IPS DF 6.9 (cell line): Measurements from ENCODE around the gene POLN.

Source experiments
- DNase-seq: peaks from one replicate; pipeline ENCODE4 v3.0.0-alpha.2; 2013; ENCODE audit warnings: low read depth, low spot score
- H3K27ac ChIP-seq: one replicate; pipeline ENCODE4 v1.5.1; 2013; ENCODE audit warnings: low read length, control low read depth
- H3K27me3 ChIP-seq: 2 replicates; pipeline ENCODE4 v1.6.1; 2013; ENCODE audit warnings: mild to moderate bottlenecking, low read length; ENCODE audit not compliant: control insufficient read depth, insufficient read depth
- H3K36me3 ChIP-seq: 2 replicates; pipeline ENCODE4 v1.6.1; 2013; ENCODE audit warnings: low read length; ENCODE audit not compliant: control insufficient read depth, insufficient read depth
- H3K4me1 ChIP-seq: 2 replicates; pipeline ENCODE4 v1.6.1; 2013; ENCODE audit warnings: low read length; ENCODE audit not compliant: control insufficient read depth, insufficient read depth
- H3K4me3 ChIP-seq: 2 replicates; pipeline ENCODE4 v1.5.1; 2013; ENCODE audit warnings: mild to moderate bottlenecking, low read length
- H3K9me3 ChIP-seq: 2 replicates; pipeline ENCODE4 v1.6.1; 2013; ENCODE audit warnings: low read length, inconsistent platforms; ENCODE audit not compliant: control insufficient read depth, insufficient read depth
- whole genome bisulfite sequencing: extraction: QIAGEN DNeasy Blood & Tissue Kit; methylation state at CpG from one replicate; pipeline ENCODE4 v1.1.7; 2013; ENCODE audit warnings: mixed read lengths, missing lambda C conversion rate; ENCODE audit not compliant: insufficient read length, insufficient coverage; 5-methylcytosine and 5-hydroxymethylcytosine counted together

The POLN gene

DNA sequence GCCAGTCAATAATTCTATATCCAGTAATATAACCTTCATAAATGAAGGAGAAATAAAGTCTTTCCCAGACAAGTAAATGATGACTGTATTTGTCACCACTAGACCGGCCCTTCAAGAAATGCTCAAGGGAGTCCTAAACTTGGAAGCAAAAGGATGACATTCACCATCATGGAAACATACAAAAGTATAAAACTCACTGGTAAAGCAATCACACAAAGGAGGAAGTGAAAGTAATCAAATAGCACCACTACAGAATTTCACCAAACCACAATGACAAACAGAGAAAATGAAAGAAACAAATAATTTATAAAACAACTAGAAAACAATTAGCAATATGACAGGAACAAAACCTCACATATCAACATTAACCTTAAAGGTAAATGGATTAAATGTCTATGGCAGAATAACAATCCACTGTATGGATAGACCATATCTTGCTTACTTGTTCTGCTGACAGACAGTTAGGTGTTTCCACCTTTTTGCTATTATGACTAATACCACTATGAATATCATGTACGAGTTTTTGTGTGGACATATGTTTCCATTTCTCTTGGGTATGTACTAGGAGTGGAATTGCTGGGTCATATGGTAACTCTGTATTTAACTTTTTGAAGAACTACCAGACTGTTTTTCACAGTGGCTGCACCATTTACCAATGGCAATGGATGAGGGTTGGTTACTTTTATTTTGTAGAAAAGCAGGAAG, 137.9 kb downstream of the POLN start:
- no CpG with 5 or more reads among the region's 2 CpGs for WGBS
- H3K9me3 ChIP-seq: peaks cover 1% of the 10 kb centered on the region; the same call in 1 of the 2 replicates
- no peaks in the 10 kb centered on the region for H3K4me1 ChIP-seq
- DNase-seq: no peak
- no peaks in the 10 kb centered on the region for H3K36me3 ChIP-seq
- H3K27me3 ChIP-seq: no peaks in the 10 kb centered on the region
- no peak overlapping the region for H3K27ac ChIP-seq
- no peak overlapping the region for H3K4me3 ChIP-seq

DNA sequence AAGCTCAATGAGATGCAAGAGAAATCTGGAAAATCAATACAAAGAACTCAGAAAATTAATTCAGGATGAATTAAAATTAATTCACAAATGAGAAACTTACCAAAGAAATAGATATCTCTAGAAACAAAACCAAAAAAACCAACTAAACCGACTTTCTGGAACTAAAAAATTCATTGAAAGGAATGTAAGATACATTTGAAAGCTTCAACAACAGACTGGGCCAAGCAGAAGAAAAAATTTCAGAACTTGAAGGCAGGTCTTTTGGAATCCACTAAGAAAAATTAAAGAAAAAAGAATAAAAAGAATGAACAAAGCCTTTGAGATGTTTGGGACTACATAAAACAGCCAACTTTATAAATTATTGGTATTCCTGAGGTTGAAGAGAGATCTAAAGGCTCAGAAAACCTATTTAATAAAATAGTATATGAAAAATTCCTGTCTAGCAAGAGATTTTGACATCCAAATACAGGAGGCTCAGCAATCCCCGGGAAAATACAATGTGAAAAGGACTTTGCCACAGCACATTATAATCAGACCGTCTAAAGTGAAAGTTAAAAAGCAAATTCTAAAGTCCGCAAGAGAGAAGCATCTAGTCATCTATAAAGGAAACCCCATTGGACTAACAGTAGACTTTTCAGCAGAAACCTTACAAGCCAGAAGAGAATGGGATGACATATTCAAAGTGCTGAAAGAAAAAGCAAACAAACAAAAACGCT, 138.6 kb downstream of the POLN start:
- no peaks in the 10 kb centered on the region for H3K36me3 ChIP-seq
- WGBS: no CpG with 5 or more reads among the region's 5 CpGs
- no peak for DNase-seq
- H3K27ac ChIP-seq: no peak overlapping the region
- H3K4me1 ChIP-seq: no peaks in the 10 kb centered on the region
- peaks cover 1% of the 10 kb centered on the region; the same call in 1 of the 2 replicates for H3K9me3 ChIP-seq
- no peak overlapping the region for H3K4me3 ChIP-seq
- no peaks in the 10 kb centered on the region for H3K27me3 ChIP-seq

DNA sequence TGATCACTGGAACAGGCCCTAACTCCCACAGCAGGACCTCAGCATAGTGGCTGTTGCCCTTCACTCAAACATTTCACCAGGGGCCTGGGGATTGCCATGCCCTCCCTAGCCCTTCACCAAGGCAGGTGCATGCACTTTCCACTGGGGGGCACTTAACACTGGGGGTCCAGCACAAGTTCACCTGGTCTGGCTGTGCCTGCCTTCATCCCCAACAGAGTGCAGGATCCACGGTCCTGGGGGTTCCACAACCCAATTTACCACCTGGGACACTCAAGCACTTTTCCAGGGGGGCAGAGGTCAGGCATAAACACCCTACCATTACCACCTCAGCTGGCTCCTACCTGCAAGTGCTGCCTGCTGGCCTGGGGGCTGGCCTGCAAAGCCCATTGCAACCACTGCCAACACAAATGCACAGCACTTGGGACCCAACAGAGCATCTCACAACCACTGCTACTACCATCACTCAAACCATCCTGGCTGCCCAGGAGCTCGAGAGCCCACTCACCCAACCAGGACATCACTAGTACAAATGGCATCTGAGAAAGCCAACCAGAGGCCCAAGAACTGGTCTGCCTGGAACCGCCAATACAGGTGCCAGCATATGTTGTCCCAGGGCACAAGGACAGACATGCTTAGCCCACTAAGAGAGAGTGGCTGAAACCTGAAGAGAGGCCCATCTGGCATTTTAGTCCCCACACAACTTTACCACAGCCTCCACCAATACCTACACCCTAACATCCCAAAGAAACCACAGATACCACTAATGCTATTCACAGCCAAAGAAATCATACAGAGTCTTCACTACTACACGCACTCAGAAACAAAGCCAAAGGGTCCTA, 139.7 kb downstream of the POLN start:
- WGBS: no CpG with 5 or more reads among the region's 4 CpGs
- Histone ChIP-seq H3K27ac (no peak overlapping the region), H3K4me1 (no peaks in the 10 kb centered on the region), H3K4me3 (no peak overlapping the region; the same call in 1 of the 2 replicates), H3K9me3 (peaks cover 1% of the 10 kb centered on the region; the same call in 1 of the 2 replicates), H3K36me3 (no peaks in the 10 kb centered on the region), H3K27me3 (no peaks in the 10 kb centered on the region)
- DNase-seq: no peak

DNA sequence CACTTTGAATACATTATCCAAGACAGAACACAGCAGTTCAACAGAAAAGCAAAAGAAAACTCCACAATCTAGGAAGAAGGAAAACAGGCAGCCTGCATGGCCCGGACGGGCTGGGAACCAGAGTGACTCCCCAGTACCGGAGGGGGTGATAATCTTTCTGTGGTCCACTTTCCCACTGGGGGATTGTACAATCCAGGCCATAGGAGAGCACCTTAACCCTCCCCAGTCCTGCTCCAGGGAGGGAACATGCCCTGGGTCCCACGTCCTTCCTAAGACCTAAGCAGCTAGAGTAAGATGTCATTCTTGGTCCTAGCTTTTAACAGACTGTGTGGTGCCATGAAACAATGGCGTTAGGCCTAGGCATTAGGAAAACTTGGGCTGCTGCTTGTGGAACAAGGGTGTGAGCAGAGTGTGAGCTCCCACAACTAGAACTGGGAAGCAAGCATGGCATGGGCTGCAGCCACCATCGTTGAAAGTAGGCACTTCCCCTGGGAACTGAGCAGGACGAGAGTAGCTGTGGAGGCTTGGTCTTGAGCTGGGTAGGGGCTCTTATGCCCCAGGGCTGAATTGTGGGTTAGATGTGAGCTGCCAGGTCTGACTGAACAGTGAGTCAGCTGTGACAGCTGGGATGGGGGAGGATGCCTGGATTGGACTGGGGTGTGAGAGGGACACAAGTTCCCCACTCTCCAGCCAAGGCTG, 140.4 kb downstream of the POLN start:
- Histone ChIP-seq H3K4me3 (no peak overlapping the region), H3K36me3 (no peaks in the 10 kb centered on the region), H3K4me1 (no peaks in the 10 kb centered on the region), H3K9me3 (peaks cover 1% of the 10 kb centered on the region; the same call in 1 of the 2 replicates), H3K27me3 (no peaks in the 10 kb centered on the region), H3K27ac (no peak overlapping the region)
- no CpG with 5 or more reads among the region's 7 CpGs for WGBS
- no peak for DNase-seq

DNA sequence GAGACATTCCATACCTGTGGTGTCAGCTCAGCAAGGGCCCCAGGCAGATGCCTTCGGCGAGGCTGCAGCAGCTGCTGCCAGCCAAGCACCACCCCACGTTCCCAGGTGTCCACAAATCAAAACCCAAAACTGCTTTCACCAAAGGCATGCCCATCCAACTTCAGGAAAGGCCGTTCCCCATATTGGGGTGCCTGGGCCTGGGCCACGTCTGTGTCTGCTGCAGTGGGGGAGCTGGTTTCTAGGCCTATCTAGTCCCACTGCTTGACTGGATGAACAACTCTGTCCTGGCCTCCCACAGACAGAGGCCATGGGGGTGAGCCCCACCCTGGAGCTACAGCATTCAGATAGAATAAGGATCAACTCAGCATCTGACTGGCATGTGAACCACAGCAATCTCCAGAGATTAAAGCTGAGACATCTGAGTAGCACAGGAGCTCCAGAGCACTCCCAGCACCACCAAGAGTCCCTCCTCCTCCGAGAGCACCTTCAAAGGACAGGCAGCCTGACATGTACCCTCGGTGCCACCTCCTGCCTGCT, 145.8 kb downstream of the POLN start:
- no peak overlapping the region for H3K27ac ChIP-seq
- H3K36me3 ChIP-seq: no peaks in the 10 kb centered on the region
- DNase-seq: no peak
- H3K4me1 ChIP-seq: no peaks in the 10 kb centered on the region
- WGBS: no CpG with 5 or more reads among the region's 7 CpGs
- H3K9me3 ChIP-seq: 0 out of 2 replicates have a peak, but pooled peaks cover 1% of the 10 kb centered on the region
- H3K4me3 ChIP-seq: no peak overlapping the region
- H3K27me3 ChIP-seq: no peaks in the 10 kb centered on the region

DNA sequence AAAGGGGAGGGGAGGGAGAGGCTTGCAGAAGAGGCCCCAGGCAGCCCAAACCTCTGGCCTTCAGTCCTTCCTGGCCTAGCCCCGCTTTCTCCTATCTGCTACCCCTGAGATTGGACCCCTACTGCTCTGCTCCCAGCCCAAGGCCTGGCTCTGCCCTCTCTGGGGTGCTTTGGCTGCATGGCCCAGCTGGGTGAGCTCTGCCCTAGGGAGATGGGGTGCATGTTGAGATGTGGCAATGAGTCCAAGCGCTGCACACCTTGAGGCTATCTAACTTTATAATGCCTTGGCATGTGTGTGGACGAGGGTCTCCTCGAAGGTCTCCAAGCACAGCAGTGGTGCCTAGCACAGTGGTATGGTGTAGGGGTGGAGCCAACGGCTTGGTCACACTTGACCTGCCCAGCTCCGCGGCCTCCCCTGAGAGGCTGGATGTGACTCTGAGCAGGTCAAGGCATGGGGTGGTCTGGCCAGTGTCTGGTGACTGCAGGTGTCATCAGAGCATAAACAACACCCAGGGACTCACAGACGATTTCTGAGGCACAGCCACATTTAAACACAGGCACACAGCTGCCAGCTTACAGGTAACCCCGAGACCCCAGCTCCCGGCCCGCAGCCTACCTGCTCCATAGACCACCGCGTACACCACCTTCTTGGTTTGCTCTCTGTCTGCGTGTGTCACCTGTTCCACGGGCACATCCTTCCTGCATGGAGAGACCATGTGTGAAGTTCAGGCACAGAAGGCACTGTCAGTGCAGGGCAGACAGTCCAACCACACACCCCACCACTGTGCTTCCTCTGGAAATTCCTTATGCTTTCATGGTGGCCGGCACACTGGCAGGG, 146.5 kb downstream of the POLN start:
- no peaks in the 10 kb centered on the region for H3K27me3 ChIP-seq
- no peaks in the 10 kb centered on the region for H3K4me1 ChIP-seq
- no peak overlapping the region for H3K27ac ChIP-seq
- WGBS: no CpG with 5 or more reads among the region's 16 CpGs
- H3K36me3 ChIP-seq: no peaks in the 10 kb centered on the region
- H3K9me3 ChIP-seq: 0 out of 2 replicates have a peak, but pooled peaks cover 1% of the 10 kb centered on the region
- no peak for DNase-seq
- H3K4me3 ChIP-seq: no peak overlapping the region

DNA sequence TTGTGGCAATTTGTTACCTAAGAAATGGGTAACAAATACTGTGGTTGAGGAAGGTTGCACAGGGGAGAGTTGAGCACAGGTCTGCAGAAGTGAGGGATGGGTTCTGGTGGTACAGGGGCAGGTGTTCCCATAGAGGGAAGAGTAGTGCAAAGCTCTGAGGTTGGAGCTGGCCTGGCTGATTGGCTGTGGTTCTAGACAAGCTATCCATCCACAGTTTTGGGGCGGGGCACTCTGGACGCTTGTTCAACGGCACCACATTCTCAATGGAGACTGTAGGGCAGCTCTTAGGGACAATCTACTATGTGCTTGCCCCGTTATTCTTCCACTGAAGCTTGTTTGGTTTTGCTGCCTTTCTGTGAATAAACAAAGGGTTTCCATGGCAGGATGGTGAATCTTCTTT, 147.4 kb downstream of the POLN start:
- H3K4me1 ChIP-seq: no peaks in the 10 kb centered on the region
- WGBS: no CpG with 5 or more reads among the region's 4 CpGs

DNA sequence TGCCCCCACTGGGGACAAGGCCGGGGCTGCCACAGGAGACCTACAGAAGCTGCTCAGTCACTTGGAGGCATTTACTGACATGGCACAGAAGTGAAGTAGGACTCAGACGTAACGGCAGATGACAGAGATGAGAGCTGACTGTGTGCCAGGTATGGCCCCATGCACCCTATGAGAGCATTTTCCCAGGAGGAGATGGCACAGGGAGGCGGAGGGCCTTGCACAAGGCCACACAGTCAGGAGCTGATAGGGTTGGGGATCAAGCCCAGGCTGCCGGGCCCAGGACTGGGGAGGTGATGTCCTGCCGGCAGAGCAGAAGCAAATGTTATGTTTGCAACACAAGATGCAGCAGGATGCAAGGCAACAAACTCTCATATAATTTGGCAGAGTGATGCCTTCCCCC, 148.7 kb downstream of the POLN start:
- no peaks in the 10 kb centered on the region for H3K4me1 ChIP-seq
- H3K27me3 ChIP-seq: no peaks in the 10 kb centered on the region
- H3K27ac ChIP-seq: no peak overlapping the region
- H3K36me3 ChIP-seq: no peaks in the 10 kb centered on the region
- DNase-seq: no peak
- no CpG with 5 or more reads among the region's 6 CpGs for WGBS
- H3K4me3 ChIP-seq: no peak overlapping the region; the same call in 1 of the 2 replicates
- H3K9me3 ChIP-seq: 0 out of 2 replicates have a peak, but pooled peaks cover 1% of the 10 kb centered on the region

More for the DNA sequence above, 147.4 kb downstream of the POLN start:
- Histone ChIP-seq H3K36me3 (no peaks in the 10 kb centered on the region), H3K9me3 (0 out of 2 replicates have a peak, but pooled peaks cover 1% of the 10 kb centered on the region), H3K27me3 (no peaks in the 10 kb centered on the region), H3K4me3 (no peak overlapping the region), H3K27ac (no peak overlapping the region)
- DNase-seq: no peak

DNA sequence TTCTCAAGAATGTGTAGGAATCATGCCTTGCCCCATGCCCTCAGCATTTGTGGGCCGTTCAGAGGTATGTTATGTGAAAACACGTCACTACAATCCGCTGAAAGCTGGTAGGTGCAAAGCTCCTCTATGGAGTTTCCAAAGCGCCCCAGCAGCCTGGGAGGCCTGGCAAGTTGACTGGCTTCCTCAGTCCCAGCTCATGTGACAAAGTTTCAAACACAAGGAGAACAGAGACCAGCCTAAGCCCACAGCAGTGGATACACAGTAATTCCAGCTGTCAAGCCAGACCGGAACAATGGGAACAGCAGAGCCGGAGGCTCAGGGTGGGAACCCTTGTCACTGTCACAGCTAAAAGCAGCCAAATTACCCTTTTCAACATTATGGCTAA, 149.3 kb downstream of the POLN start:
- DNase-seq: no peak
- Histone ChIP-seq H3K9me3 (0 out of 2 replicates have a peak, but pooled peaks cover 1% of the 10 kb centered on the region), H3K27ac (no peak overlapping the region), H3K36me3 (no peaks in the 10 kb centered on the region), H3K4me3 (no peak overlapping the region), H3K4me1 (no peaks in the 10 kb centered on the region), H3K27me3 (no peaks in the 10 kb centered on the region)
- no CpG with 5 or more reads among the region's 6 CpGs for WGBS
